ENCODE measurements around the gene KLF16.
"Not testable (repeated sequence)": the region's sequence is repeated elsewhere in the genome, so short reads cannot be mapped to it uniquely, and the experiment has no call there.

Gene KLF16

GRCh38 chr19:1863328-1863637 is at the start of gene KLF16:
Gene KLF16 (minus strand): TSS chr19:1863579. CDS start chr19:1863497, 82 bp downstream.
- no peak for DNase-seq (ENCODE audit: low read depth in 2 of 2)

- DNase-seq (ENCODE audit: low read depth in 2 of 2): no peak
Observed at GRCh38 chr19:1912760-1913505, 49.6 kb upstream of the KLF16 start.

GRCh38 chr19:1911995-1912394 is 48.6 kb upstream of the KLF16 start:
- DNase-seq (ENCODE audit: low read depth in 2 of 2): no peak

- DNase-seq (ENCODE audit: low read depth in 2 of 2): no peak
Observed at GRCh38 chr19:1911098-1911497, 47.7 kb upstream of the KLF16 start.

- no peak for DNase-seq (ENCODE audit: low read depth in 2 of 2)
Observed at GRCh38 chr19:1910177-1910576, 46.8 kb upstream of the KLF16 start.

- no peak for DNase-seq (ENCODE audit: low read depth in 2 of 2)
Observed at GRCh38 chr19:1909761-1910080, 46.3 kb upstream of the KLF16 start.

GRCh38 chr19:1908364-1908678 is 44.9 kb upstream of the KLF16 start:
- DNase-seq (ENCODE audit: low read depth in 2 of 2): no peak

- DNase-seq (ENCODE audit: low read depth in 2 of 2): no peak
Observed at GRCh38 chr19:1907563-1908363, 44.4 kb upstream of the KLF16 start.

GRCh38 chr19:1906985-1907562 is 43.7 kb upstream of the KLF16 start:
- no peak for DNase-seq (ENCODE audit: low read depth in 2 of 2)

- no peak for DNase-seq (ENCODE audit: low read depth in 2 of 2)
Observed at GRCh38 chr19:1905863-1906375, 42.5 kb upstream of the KLF16 start.

GRCh38 chr19:1905110-1905862 is 41.9 kb upstream of the KLF16 start, which contains the start of the genes ADAT3 and SCAMP4:
Gene ADAT3 (plus strand): TSS chr19:1905399. CDS start chr19:1912048, 6,649 bp downstream.
Gene SCAMP4 (plus strand): TSS chr19:1905399. CDS start chr19:1915020, 9,621 bp downstream.
- peak; percentile 98 to 99 for DNase-seq (ENCODE audit: low read depth in 2 of 2)

GRCh38 chr19:1904860-1905109 is 41.4 kb upstream of the KLF16 start:
- no peak for DNase-seq (ENCODE audit: low read depth in 2 of 2)

- no peak for DNase-seq (ENCODE audit: low read depth in 2 of 2)
Observed at GRCh38 chr19:1902923-1903322, 39.5 kb upstream of the KLF16 start.

GRCh38 chr19:1901940-1902404 is 38.6 kb upstream of the KLF16 start:
- DNase-seq (ENCODE audit: low read depth in 2 of 2): no peak

GRCh38 chr19:1896508-1896907 is 33.1 kb upstream of the KLF16 start:
- DNase-seq (ENCODE audit: low read depth in 2 of 2): no peak

- no peak for DNase-seq (ENCODE audit: low read depth in 2 of 2)
Observed at GRCh38 chr19:1893791-1894190, 30.4 kb upstream of the KLF16 start.

GRCh38 chr19:1889907-1890306 is 26.5 kb upstream of the KLF16 start:
- DNase-seq (ENCODE audit: low read depth in 2 of 2): no peak

- DNase-seq (ENCODE audit: low read depth in 2 of 2): no peak
Observed at GRCh38 chr19:1888385-1888784, 25.0 kb upstream of the KLF16 start.

GRCh38 chr19:1886360-1886759 is 23.0 kb upstream of the KLF16 start:
- not testable (repeated sequence) for DNase-seq (ENCODE audit: low read depth in 2 of 2)

GRCh38 chr19:1885398-1886119 is 22.2 kb upstream of the KLF16 start, which contains the start of gene ABHD17A:
Gene ABHD17A (minus strand): TSS chr19:1885496. CDS start chr19:1881566, 3,930 bp downstream.
- peak; percentile 90 to 93 for DNase-seq (ENCODE audit: low read depth in 2 of 2)

GRCh38 chr19:1884719-1885334 is 21.4 kb upstream of the KLF16 start:
- no peak for DNase-seq (ENCODE audit: low read depth in 2 of 2)
